Mammary epithelial cell (primary cell): Measurements from ENCODE around the gene RAB37.

Experiments
- EZH2 ChIP-seq: IDR thresholded peaks from 2 replicates; pipeline ENCODE4 v1.6.1; 2012; ENCODE audit warnings: low read length, inconsistent platforms, borderline replicate concordance
- TF ChIP-seq, protein P1 (sequence below), 2 donors: IDR thresholded peaks in 1 of 2; conservative IDR thresholded peaks in 1 of 2; 2 replicates each; pipeline ENCODE4 v1.5.1; 2011 to 2012; ENCODE audit warnings: inconsistent platforms in 2 of 2, low read length in 2 of 2, mild to moderate bottlenecking in 2 of 2, control low read depth in 1 of 2, low read depth in 1 of 2; ENCODE audit not compliant: insufficient read depth in 1 of 2; ENCODE audit errors: extremely low read depth in 1 of 2

DNA sequence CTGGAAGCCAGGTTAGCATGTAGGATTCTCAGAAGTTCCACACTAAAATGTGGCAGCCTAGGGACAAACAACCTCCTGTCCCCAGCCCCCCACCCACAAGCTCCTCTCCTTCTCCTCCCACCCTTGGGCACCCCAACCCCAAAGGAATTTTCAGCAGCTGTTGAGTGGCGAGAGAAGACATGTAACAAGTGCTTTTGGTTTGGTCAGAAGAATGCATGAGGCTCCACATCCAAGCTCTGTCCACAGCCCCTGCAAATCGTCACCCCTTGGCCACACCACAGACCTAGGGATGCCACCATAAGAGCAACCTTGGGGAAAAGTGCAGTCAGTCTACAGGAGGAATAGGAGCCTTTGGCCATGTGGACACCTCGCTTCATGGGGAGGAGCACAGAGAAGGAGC is 11.9 kb upstream of the RAB37 start:
- TF ChIP-seq, protein P1, sequence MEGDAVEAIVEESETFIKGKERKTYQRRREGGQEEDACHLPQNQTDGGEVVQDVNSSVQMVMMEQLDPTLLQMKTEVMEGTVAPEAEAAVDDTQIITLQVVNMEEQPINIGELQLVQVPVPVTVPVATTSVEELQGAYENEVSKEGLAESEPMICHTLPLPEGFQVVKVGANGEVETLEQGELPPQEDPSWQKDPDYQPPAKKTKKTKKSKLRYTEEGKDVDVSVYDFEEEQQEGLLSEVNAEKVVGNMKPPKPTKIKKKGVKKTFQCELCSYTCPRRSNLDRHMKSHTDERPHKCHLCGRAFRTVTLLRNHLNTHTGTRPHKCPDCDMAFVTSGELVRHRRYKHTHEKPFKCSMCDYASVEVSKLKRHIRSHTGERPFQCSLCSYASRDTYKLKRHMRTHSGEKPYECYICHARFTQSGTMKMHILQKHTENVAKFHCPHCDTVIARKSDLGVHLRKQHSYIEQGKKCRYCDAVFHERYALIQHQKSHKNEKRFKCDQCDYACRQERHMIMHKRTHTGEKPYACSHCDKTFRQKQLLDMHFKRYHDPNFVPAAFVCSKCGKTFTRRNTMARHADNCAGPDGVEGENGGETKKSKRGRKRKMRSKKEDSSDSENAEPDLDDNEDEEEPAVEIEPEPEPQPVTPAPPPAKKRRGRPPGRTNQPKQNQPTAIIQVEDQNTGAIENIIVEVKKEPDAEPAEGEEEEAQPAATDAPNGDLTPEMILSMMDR (conservative IDR thresholded peaks at IDR 0.05 in 1 of 2, IDR thresholded peaks at IDR 0.05 in 1 of 2; ENCODE audit: extremely low read depth in 1 of 2, insufficient read depth in 1 of 2, low read depth in 1 of 2, low read length in 2 of 2), result no peak
- TF ChIP-seq EZH2, result no peak
